ENCODE measurements around the gene APOBEC2. TPM values are rescaled to one million over a fixed set of nuclear protein-coding genes. Genes with fewer than 3 reads are reported as not detected.

The APOBEC2 gene
- total and polyA plus RNA-seq, 9 of the 15 experiments (the other 6 are each of a cell fraction or from before 2014, with no cell fraction given) = 0.25 to 1.6 TPM; not detected in 7

GRCh38 chr6:41027799-41028560, 25.0 kb upstream of the APOBEC2 start (continued):
- TF ChIP-seq CHD7 (IDR thresholded peaks at IDR 0.05; ENCODE audit: low read depth, low read length) (no peak), RREB1 (CRISPR knock-in tag; IDR thresholded peaks at IDR 0.05) (no peak), PHF8 (IDR thresholded peaks at IDR 0.05; ENCODE audit: borderline replicate concordance, low read length) (peak; percentile 41; the same call in 1 of the 2 replicates), HNRNPK (IDR thresholded peaks at IDR 0.05; ENCODE audit: low read depth, low read length, poor library complexity, severe bottlenecking) (no peak), TRIM24 (IDR thresholded peaks at IDR 0.05) (no peak), ELF4 (CRISPR knock-in tag; IDR thresholded peaks at IDR 0.05) (no peak), MCM3 (IDR thresholded peaks at IDR 0.05) (no peak)

Data from K562 (cell line).